ENCODE data around the gene UBA52.

The UBA52 gene

DNA sequence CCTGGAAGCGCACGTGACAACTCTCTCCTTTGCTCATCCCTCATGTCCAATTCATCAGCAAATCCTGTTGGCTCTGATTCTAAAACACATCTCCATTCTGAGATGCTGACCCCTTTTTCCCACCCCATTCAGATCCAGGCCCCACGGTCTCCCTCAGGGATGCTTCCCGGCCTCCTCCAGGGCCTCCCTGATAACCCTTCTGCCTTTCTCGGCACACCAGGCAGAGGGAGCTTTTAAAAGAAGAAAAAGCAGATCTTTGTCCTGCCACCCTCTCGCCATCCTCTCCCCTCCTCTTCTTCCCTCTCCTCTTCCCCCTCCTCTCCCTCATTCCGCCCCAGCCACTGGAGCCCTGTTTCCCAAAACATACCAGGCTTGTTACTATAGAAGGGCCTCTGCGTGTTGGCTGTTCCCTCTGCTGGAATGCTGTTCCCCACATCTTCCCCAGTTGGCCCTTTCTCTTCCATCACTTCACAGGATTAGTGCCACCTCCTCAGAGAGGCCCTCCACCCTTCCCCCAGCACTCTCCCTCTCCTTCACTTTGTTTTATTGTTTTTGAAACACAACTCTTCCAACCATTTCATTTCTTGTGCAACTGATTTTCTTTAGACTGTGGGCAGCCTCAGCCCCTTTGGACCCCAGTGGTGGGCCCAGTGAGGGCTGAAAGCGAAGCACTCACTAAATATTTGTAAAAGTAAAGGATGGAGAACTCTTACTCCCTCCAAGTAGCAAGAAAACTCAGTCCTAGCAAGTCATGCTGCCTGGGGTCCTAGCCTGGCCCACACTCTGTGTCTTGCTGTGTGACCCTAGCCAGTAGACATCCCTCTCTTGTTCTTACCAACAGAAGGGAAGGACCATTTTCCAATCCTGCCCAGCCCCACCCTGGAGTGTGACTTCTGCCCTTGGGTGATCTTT, 37.4 kb downstream of the UBA52 start:
- DNase-seq (ENCODE audit: low spot score): no peak

DNA sequence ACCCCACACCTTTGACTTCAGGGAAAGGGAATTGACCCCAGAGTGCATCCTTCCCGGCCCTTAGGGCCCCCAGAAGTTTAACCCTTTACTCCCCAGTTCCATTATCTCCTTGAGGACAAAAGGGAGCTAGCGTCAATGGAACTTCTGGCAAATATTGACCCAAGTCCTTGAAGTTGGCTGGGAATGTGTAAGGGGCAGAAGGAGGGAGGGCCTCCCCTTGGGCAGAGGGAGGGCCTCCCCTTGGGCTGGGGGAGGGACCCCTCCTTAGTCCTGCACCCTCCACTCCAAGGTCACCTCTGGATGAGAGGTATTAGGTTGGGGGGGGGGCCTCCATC, 38.0 kb downstream of the UBA52 start:
- DNase-seq (ENCODE audit: low spot score): no peak

DNA sequence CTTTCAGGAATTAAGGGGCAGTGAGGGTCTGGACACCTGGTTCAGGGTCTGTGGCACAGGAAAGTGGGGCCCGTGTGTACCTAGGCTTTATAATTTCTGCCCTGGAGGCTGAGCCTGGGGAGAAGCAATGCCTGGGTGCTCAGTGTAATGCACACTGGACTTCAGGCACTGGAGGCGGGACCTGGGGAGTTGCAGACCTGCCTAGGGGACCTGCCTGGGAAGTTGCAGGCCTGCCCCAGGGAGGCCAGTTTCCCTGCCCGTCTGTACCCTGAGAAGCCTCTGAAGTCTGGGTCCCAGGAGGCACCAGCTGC, 38.5 kb downstream of the UBA52 start:
- no peak for DNase-seq (ENCODE audit: low spot score)

DNA sequence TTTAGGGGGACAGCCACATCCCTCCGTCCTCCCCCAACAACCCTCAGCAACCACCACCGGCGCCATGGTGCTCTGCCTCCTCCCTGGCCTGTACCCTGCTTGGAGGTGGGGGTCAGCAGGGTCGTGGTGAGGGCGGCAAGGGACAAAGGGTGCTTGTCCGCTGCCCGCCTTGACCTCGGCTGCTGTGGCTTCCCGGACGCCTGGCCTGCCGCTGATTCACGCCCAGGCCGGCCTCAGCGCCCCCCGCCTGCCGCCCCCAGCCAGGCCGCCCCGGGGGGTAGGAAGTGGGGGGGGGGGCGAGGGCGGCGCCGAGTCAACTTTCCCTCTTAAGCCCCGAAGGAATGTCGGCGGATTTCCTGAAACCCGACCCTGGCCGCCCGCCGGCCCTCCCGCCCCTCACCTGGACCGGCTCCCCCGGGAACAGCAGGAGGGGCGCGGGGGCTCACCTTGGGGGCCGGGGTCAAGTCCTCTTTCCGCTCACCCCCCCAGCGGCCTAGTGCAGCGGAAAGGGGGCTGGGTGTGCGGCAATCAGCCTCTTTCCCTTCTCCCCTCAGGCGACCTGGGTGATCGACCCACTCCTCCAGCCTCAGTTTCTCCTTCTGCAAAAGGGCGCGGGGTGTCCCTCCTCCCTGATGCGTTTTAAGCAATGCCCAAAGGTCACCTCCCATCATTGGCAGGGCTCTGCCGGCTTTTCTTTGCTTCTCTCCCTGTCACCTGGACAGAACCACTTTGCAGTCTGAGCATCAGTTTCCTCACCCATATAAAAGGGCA, 39.1 kb downstream of the UBA52 start:
- no peak for DNase-seq (ENCODE audit: low spot score)

DNA sequence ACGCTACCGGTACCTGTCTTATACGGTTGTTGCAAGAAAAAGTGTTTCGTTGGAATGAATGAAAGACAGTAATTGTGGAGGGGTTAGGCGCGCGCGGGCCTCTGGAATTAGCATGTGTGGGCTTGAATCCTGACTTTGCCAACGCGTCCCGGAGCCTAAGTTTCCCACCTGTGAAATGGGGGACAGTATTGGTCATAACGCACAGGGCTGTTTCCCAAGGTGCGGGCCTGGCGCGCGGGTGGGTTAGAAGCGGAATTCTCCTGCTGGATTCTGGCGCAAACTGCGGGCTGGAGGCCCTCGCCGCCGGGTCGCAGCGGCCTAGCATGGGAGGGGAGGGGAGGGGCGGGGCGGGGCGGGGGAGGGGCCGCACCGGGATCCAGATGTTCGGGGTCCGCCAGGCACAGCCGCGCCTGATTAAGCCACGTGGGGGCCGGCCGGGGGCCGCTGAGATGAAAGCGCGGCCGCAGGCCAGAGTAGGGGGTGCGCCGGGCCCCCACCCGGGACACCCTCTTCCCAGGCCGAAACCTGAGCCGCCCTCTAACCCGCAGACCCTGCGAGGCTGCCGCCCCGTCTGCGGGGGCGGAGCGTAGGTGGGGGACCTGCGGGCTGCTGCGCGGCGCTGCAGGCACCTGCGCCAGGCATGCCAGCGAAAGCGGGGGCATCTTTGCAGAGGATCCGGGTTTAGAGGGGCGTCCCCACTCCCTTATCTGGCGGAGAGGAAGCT, 39.8 kb downstream of the UBA52 start:
- no peak for DNase-seq (ENCODE audit: low spot score)

DNA sequence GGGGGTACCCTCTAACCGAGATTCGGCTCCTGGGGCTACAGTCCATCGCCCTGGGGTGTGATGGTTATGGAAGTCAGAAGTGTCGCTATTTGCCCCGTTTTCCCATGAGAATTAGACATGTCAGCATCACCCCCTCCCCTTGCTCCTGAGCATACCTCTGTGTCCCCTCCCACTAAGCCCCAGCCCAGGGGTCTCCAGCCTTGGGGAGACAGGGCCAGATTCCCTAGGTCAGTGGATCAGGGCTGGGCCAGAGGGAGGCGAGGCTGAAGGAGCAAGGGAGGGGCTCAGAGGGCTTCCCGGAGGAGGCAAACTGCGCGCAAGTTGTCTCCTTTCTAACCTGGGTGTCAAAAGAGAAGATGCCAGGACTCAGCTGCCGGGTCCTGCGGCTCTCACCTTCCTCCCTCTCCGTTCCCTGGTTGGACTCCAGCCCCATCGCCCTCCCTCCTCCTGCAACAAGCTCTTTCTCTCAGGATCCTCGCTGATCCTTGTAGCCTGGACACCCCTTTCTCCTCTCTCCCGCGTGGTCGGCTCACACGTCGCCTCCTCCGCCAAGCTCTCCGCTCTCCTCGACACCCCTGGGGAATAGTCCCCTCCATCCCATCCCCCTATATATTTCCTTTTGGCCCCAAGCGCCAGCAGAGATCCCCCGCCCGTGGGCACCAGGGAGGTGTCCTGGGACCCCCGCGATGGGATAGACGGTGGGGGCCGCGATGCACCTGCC, 40.6 kb downstream of the UBA52 start:
- DNase-seq (ENCODE audit: low spot score): no peak

DNA sequence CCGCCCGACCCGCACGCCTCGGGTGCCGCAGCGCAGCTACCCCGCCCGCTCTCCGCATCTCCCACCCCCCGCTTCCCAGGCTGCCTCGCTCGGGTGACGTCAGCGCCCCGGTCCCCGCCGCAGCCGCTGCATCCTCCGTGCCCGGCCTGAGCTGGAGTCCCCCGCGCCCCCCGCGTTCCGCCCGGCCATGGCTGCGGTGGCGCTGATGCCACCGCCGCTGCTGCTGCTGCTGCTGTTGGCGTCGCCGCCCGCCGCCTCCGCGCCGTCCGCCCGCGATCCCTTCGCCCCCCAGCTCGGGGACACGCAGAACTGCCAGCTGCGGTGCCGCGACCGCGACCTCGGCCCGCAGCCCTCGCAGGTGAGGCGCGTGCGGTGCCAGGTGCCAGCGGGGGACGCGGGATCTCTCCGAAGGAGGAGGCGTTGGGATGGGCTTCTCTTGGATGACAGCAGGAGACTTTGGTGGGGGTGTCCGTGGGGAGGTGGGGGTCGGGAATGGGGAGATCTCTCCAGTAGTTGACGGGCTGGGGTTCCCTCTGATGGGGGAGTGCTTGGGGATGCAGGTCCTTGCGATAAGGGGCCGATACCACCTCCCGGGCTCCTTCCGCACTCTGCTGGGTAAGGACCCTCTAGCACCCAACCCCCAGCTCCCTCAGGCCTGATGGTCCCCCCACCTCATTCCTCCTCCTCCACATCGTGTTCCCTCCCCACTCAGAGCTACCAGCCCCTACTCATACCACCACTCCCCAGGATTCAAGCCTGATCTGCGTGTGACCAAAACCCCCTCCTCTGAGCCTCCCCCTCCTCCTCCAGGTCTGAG, 41.3 kb downstream of the UBA52 start, which contains the start of gene TMEM59L:
Gene TMEM59L, plus strand, starts transcription at position 99 of the 817 bp plus-strand sequence. Its CDS starts 89 bp downstream, at position 188.
- peak; percentile 37 for DNase-seq (ENCODE audit: low spot score)

DNA sequence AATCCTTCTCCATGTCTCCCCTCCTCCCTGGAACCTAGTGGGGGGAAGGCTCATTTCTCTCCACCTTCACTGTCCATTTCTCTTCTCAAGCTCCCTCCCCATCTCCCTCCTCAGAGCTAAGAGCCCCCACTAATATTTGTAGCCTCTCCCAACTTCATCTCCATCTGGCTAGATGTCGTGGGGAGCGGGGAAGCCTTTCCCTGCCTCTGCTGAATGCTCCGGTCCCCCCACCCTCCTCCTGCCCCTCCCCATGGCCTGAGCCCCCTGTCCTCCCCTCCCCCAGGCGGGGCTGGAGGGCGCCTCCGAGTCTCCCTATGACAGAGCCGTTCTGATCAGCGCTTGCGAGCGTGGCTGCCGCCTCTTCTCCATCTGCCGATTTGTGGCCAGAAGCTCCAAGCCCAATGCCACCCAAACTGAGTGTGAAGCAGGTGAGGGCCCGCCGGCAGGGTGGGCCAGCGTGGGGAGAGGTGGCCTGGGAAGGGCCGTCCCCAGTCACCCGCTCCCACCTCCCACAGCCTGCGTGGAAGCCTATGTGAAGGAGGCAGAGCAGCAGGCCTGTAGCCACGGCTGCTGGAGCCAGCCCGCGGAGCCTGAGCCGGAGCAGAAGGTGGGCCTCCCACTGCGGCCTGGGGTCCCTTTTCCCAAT, 42.1 kb downstream of the UBA52 start:
- DNase-seq (ENCODE audit: low spot score): no peak

DNA sequence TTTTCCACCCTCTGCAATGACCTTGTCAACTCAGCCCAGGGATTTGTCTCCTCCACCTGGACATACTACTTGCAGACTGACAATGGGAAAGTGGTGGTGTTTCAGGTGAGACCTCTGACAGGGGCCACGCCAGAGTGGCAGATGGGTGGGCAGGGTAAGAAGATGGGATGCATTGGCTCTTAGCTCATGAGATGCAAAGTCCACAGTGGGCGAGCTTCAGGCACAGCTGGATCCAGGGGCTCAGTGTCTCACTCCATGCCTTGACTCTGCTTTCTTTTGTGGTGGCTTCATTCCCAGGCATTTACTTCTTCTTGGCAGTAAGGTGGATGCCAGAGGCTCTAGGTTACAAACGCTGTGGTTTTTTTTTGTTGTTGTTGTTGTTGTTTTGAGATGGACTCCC, 44.4 kb downstream of the UBA52 start:
- no peak for DNase-seq (ENCODE audit: low spot score)

DNA sequence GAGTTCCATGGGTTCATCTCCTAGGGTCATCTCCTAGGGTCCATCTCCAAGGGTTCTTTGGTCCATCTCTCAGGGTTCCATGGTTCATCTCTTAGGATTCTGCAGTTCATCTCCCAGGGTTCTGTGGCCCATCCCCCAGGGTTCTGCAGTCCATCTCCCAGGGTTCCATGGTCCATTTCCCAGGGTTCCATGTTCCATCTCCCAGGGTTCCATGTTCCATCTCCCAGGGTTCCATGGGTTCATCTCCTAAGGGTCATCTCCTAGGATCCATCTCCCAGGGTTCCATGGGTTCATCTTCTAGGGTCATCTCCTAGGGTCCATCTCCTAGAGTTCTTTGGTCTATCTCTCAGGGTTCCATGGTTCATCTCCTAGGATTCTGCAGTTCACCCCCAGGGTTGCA, 45.9 kb downstream of the UBA52 start:
- DNase-seq (ENCODE audit: low spot score): no peak

DNA sequence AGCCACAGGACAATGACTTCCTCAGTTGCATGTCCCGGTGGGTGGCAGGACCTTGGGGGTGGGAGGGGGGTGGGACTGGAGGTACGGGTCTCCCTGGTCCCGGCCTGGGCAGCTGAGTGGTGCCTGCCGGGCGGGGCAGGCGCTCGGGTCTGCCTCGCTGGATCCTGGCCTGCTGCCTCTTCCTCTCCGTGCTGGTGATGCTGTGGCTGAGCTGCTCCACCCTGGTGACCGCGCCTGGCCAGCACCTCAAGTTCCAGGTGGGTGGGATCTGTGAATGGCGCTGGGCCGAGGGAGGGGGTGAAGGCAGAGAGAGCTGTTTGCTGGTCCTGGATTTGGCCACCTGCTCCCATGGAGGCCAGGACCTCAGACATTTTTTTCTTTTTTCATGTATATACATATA, 46.6 kb downstream of the UBA52 start:
- DNase-seq (ENCODE audit: low spot score): no peak

DNA sequence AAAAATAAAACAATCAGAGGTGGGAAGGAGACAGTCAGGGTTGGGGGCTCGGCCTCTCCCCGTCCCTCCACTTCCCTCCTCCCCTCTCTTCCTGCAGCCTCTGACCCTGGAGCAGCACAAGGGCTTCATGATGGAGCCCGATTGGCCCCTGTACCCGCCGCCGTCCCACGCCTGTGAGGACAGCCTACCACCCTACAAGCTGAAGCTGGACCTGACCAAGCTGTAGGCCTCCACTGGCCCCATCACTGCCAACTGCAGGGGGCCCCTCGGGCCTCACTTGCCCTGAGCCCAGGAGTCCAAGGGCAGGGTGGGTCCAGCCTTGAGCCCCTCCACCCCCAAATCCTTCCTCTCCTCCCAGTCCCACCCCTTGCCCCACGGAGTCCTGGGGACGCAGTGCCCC, 48.7 kb downstream of the UBA52 start:
- DNase-seq (ENCODE audit: low spot score): no peak

DNA sequence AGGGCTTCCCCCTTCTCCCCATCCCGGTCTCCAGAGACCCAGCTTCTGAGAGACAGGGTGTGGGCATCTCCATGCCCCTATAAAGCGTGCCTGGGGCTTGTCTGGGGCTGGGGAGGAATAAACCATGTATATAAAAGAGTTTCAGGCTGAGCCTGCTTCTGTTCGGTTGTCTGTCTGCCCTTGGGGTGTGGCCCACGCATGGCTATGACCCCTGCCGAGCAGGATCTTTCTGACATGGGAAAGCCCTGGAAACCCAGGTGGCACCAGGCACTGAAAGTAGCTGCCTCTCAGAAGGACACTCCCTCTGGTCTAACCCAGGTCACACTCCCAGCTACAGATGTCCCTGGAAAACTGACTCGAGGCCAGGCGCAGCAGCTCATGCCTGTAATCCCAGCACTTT, 49.2 kb downstream of the UBA52 start:
- no peak for DNase-seq (ENCODE audit: low spot score)

DNA sequence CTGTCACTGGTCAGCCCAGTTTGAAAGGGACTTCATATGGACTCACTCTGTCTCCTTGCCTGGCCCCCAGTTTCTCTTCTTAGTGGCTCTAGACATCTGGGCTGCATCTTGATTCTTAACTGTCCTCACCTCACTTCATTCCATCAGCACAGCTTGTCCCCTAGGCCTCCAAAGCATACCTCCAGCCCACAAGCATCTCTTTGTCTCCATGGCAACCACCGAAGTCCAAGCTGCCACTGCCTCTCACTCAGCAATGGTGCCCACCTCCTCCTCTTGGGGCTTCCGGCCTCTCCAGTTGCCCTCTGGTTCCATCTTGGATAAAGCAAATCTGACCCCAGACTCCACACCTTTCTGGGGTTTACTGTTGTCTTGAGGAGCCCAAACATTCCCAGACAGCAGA, 55.2 kb downstream of the UBA52 start:
- DNase-seq (ENCODE audit: low spot score): no peak

All from CD4-positive, alpha-beta T cell treated with Interleukin-2 at 100 ng/mL for 4 hours (primary cell).